Hepatocyte (in vitro differentiated cells): ENCODE results near the gene HERC4. TPM values are rescaled to one million over a fixed set of nuclear protein-coding genes. Genes with fewer than 3 reads are reported as not detected.
"Not testable (repeated sequence)": the region's sequence is repeated elsewhere in the genome, so short reads cannot be mapped to it uniquely, and the experiment has no call there.

Experiments used
- DNase-seq: peaks from one replicate; pipeline ENCODE4 v3.0.0-alpha.2; 2016; ENCODE audit warnings: low spot score
- H2AFZ ChIP-seq: fragments of 200-600 bp; sonication (generic); 2 replicates; pipeline ENCODE4 v1.6.0; 2016; ENCODE audit warnings: antibody characterized with exemption, mild to moderate bottlenecking
- H3K27ac ChIP-seq: fragments of 200-600 bp; sonication (generic); 2 replicates; pipeline ENCODE4 v1.5.1; 2016; ENCODE audit warnings: mild to moderate bottlenecking
- H3K27me3 ChIP-seq: fragments of 200-600 bp; sonication (generic); 2 replicates; pipeline ENCODE4 v1.6.1; 2016
- H3K36me3 ChIP-seq: fragments of 200-600 bp; sonication (generic); replicated peaks from 2 replicates; pipeline ENCODE4 v1.5.1; 2016; ENCODE audit warnings: low read depth; ENCODE audit not compliant: insufficient read depth
- H3K4me1 ChIP-seq: fragments of 200-600 bp; sonication (generic); 2 replicates; pipeline ENCODE4 v1.5.1; 2016; ENCODE audit warnings: mild to moderate bottlenecking, moderate library complexity; ENCODE audit not compliant: insufficient read depth
- H3K4me2 ChIP-seq: fragments of 200-600 bp; sonication (generic); 2 replicates; pipeline ENCODE4 v1.6.0; 2016
- H3K4me3 ChIP-seq: fragments of 200-600 bp; sonication (generic); 2 replicates; pipeline ENCODE4 v1.5.1; 2016; ENCODE audit warnings: mild to moderate bottlenecking
- H3K79me2 ChIP-seq: fragments of 200-600 bp; sonication (generic); 2 replicates; pipeline ENCODE4 v1.6.0; 2017; ENCODE audit warnings: mild to moderate bottlenecking
- H3K9me2 ChIP-seq: fragments of 200-600 bp; sonication (generic); replicated peaks from 2 replicates; pipeline ENCODE4 v1.6.0; 2017; ENCODE audit warnings: mild to moderate bottlenecking; ENCODE audit not compliant: insufficient read depth
- H3K9me3 ChIP-seq: fragments of 200-600 bp; sonication (generic); 2 replicates; pipeline ENCODE4 v1.5.1; 2016; ENCODE audit warnings: low read depth, mild to moderate bottlenecking
- H4K20me1 ChIP-seq: fragments of 200-600 bp; sonication (generic); 2 replicates; pipeline ENCODE4 v1.6.0; 2016; ENCODE audit warnings: mild to moderate bottlenecking; ENCODE audit not compliant: insufficient read depth, poor library complexity, severe bottlenecking
- CTCF ChIP-seq: fragments of 200-600 bp; sonication (generic); IDR thresholded peaks from 2 replicates; pipeline ENCODE4 v1.5.1; 2016; ENCODE audit warnings: antibody characterized with exemption, mild to moderate bottlenecking; ENCODE audit not compliant: poor library complexity
- EZH2 ChIP-seq: fragments of 200-600 bp; sonication (generic); IDR thresholded peaks from 2 replicates; pipeline ENCODE4 v1.6.1; 2016; ENCODE audit warnings: antibody characterized with exemption, mild to moderate bottlenecking, borderline replicate concordance
- EZH2phosphoT487 ChIP-seq: fragments of 200-600 bp; sonication (generic); IDR thresholded peaks from one replicate; pipeline ENCODE4 v1.6.1; 2018; ENCODE audit warnings: antibody characterized with exemption, mild to moderate bottlenecking, low read depth, moderate library complexity; ENCODE audit not compliant: unreplicated experiment, severe bottlenecking
- WGBS: methylation state at CpG from one replicate; pipeline ENCODE4 v1.1.6; 2016; ENCODE audit warnings: low lambda C conversion rate; ENCODE audit errors: missing lambda C conversion rate; 5-methylcytosine and 5-hydroxymethylcytosine counted together
- polyA plus RNA-seq: library from polyadenylated mRNA; unstranded; fragments of >200 nt; fragmentation: Nextera tagmentation; extraction: Ambion mirVana; gene quantifications from 2 replicates; pipeline ENCODE4 v1.2.1, GENCODE V29; 2016
- total RNA-seq: library from RNA; depleted of rRNA; stranded (reverse); fragments of >200 nt; gene quantifications from 2 replicates; pipeline ENCODE4 v1.2.3, GENCODE V29; 2014

Gene HERC4
- total and polyA plus RNA-seq, 2 experiments from 2014 or later, result 23.3 to 54.0 TPM

GRCh38 chr10:68080853-68081431 is 5.9 kb upstream of the HERC4 start:
- H3K36me3 ChIP-seq, result no peaks in the 10 kb centered on the region
- no peak overlapping the region for H2AFZ ChIP-seq
- no peaks in the 10 kb centered on the region for H3K9me3 ChIP-seq
- H3K4me1 ChIP-seq, result no peaks in the 10 kb centered on the region
- no peaks in the 10 kb centered on the region for H4K20me1 ChIP-seq
- H3K9me2 ChIP-seq, result no peaks in the 10 kb centered on the region
- no peak overlapping the region for H3K27ac ChIP-seq
- H3K4me2 ChIP-seq, result no peak overlapping the region
- H3K4me3 ChIP-seq, result no peak overlapping the region
- TF ChIP-seq CTCF, result no peak
- no peak for TF ChIP-seq EZH2
- no peak for TF ChIP-seq EZH2phosphoT487
- no peaks in the 10 kb centered on the region for H3K27me3 ChIP-seq
- DNase-seq, result no peak
- H3K79me2 ChIP-seq, result no peaks in the 10 kb centered on the region
- WGBS, result 81% methylated on average over 5 of the region's 5 CpGs

DNA sequence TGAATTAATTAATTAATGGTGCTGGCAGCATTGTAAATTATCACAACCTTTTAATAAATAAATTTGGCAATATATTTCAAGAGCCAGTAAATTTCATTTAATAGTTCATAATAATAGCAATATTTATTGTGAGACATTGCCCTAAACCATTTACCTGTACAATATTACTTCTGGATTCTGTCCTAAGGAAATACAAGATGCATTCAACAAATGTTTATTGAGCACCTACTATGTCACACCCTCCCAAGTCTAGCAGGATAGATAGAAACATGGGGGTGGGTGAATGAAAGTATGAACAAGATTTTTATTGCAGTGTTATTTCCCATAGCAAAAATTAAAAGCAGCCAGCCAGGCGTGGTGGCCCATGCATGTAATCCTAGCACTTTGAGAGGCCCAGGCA is 4.4 kb upstream of the HERC4 start:
- Histone ChIP-seq H3K27me3 (no peaks in the 10 kb centered on the region), H3K4me3 (no peak overlapping the region), H3K9me3 (no peaks in the 10 kb centered on the region), H3K4me1 (peaks cover 4% of the 10 kb centered on the region), H3K9me2 (no peaks in the 10 kb centered on the region), H2AFZ (no peak overlapping the region), H3K27ac (no peak overlapping the region), H3K4me2 (no peak overlapping the region), H4K20me1 (no peaks in the 10 kb centered on the region), H3K36me3 (no peaks in the 10 kb centered on the region), H3K79me2 (peaks cover under 1% of the 10 kb centered on the region)
- no peak for DNase-seq
- TF ChIP-seq CTCF (no peak), EZH2 (no peak), EZH2phosphoT487 (no peak)
- 90% methylated on average over 1 of the region's 1 CpG for WGBS

- Histone ChIP-seq H3K27ac (no peak overlapping the region), H3K4me3 (no peak overlapping the region), H3K27me3 (no peaks in the 10 kb centered on the region), H3K9me2 (no peaks in the 10 kb centered on the region), H3K4me2 (no peak overlapping the region), H3K36me3 (no peaks in the 10 kb centered on the region), H4K20me1 (peaks cover 19% of the 10 kb centered on the region), H3K9me3 (no peaks in the 10 kb centered on the region), H2AFZ (no peak overlapping the region), H3K79me2 (peaks cover 24% of the 10 kb centered on the region), H3K4me1 (peaks cover 21% of the 10 kb centered on the region)
- no peak for TF ChIP-seq EZH2phosphoT487
- no peak for TF ChIP-seq CTCF
- no peak for TF ChIP-seq EZH2
- WGBS, result 95% methylated on average over 5 of the region's 5 CpGs
- DNase-seq, result no peak
Observed at GRCh38 chr10:68077026-68077425, 1.9 kb upstream of the HERC4 start.

DNA sequence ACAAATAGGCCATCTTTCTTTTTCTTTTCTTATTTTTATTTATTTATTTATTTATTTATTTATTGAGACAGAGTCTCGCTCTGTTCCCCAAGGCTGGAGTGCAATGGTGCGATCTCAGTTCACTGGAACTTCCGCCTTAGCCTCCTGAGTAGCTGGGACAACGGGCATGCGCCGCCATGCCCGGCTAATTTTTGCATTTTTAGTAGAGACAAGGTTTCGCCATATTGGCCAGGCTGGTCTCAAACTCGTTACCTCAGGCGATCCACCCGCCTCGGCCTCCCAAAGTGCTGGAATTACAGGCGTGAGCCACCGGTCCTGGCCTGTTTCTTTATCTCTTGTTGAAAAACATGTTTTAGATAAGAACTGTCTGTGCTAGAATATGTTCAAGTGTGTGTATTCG is 998 bp upstream of the HERC4 start:
- H3K36me3 ChIP-seq, H3K4me3 ChIP-seq, H3K27ac ChIP-seq, H3K27me3 ChIP-seq, DNase-seq, H3K9me3 ChIP-seq, H3K4me2 ChIP-seq, H3K9me2 ChIP-seq: not testable (repeated sequence)
- peaks cover 34% of the 10 kb centered on the region for H3K79me2 ChIP-seq
- peaks cover 25% of the 10 kb centered on the region for H4K20me1 ChIP-seq
- peak overlapping the region; percentile 80 for H2AFZ ChIP-seq
- peaks cover 23% of the 10 kb centered on the region for H3K4me1 ChIP-seq
- 97% methylated on average over 15 of the region's 15 CpGs for WGBS
